OCI-LY7 (cell line): ENCODE measurements around the gene SLC13A5.

Experiments used
- EZH2phosphoT487 ChIP-seq: fragments of 200-600 bp; sonication (generic); IDR thresholded peaks from 2 replicates; pipeline ENCODE4 v1.6.1; 2018; ENCODE audit warnings: low read depth, borderline replicate concordance, mild to moderate bottlenecking, mixed run types, antibody characterized with exemption, low read length, moderate library complexity, mixed read lengths
- TF ChIP-seq, protein P1 (sequence below): fragments of 200-600 bp; sonication (generic); conservative IDR thresholded peaks from 2 replicates; pipeline ENCODE4 v1.5.1; 2014; ENCODE audit warnings: mild to moderate bottlenecking, antibody characterized with exemption, low read length, moderate library complexity, mixed read lengths

- TF ChIP-seq, protein P1, sequence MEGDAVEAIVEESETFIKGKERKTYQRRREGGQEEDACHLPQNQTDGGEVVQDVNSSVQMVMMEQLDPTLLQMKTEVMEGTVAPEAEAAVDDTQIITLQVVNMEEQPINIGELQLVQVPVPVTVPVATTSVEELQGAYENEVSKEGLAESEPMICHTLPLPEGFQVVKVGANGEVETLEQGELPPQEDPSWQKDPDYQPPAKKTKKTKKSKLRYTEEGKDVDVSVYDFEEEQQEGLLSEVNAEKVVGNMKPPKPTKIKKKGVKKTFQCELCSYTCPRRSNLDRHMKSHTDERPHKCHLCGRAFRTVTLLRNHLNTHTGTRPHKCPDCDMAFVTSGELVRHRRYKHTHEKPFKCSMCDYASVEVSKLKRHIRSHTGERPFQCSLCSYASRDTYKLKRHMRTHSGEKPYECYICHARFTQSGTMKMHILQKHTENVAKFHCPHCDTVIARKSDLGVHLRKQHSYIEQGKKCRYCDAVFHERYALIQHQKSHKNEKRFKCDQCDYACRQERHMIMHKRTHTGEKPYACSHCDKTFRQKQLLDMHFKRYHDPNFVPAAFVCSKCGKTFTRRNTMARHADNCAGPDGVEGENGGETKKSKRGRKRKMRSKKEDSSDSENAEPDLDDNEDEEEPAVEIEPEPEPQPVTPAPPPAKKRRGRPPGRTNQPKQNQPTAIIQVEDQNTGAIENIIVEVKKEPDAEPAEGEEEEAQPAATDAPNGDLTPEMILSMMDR, result no peak
- TF ChIP-seq EZH2phosphoT487, result no peak
These were observed 377 bp downstream of the SLC13A5 start for GRCh38 chr17:6712854-6713129.
